ENCODE results near the gene EVA1B.

Gene EVA1B

GRCh38 chr1:36284517-36284916, 38.9 kb downstream of the EVA1B start:
- Histone ChIP-seq H3K27me3 (ENCODE audit: control insufficient read depth, insufficient read depth, low read length) (no peaks in the 10 kb centered on the region), H3K36me3 (ENCODE audit: control insufficient read depth, insufficient read depth, low read length) (peaks cover 13% of the 10 kb centered on the region), H3K4me3 (ENCODE audit: low read length) (no peak overlapping the region), H3K9me3 (ENCODE audit: control insufficient read depth, low read length) (no peaks in the 10 kb centered on the region), H3K4me1 (ENCODE audit: control insufficient read depth, insufficient read depth, low read length) (peaks cover 4% of the 10 kb centered on the region), H3K9ac (ENCODE audit: low read length) (no peak overlapping the region)

- H3K4me3 ChIP-seq (ENCODE audit: low read length), result no peak overlapping the region
- H3K4me1 ChIP-seq (ENCODE audit: control insufficient read depth, insufficient read depth, low read length), result peaks cover 4% of the 10 kb centered on the region
- no peak overlapping the region for H3K9ac ChIP-seq (ENCODE audit: low read length)
These were observed 39.4 kb downstream of the EVA1B start for GRCh38 chr1:36284061-36284460.

GRCh38 chr1:36279789-36280296, 43.6 kb downstream of the EVA1B start:
- no peaks in the 10 kb centered on the region for H3K27me3 ChIP-seq (ENCODE audit: control insufficient read depth, insufficient read depth, low read length)
- no peaks in the 10 kb centered on the region for H3K36me3 ChIP-seq (ENCODE audit: control insufficient read depth, insufficient read depth, low read length)
- no peaks in the 10 kb centered on the region for H3K9me3 ChIP-seq (ENCODE audit: control insufficient read depth, low read length)
- H3K4me1 ChIP-seq (ENCODE audit: control insufficient read depth, insufficient read depth, low read length), result no peaks in the 10 kb centered on the region
- H3K9ac ChIP-seq (ENCODE audit: low read length), result no peak overlapping the region
- H3K4me3 ChIP-seq (ENCODE audit: low read length), result no peak overlapping the region

More at GRCh38 chr1:36284061-36284460, 39.4 kb downstream of the EVA1B start:
- no peaks in the 10 kb centered on the region for H3K27me3 ChIP-seq (ENCODE audit: control insufficient read depth, insufficient read depth, low read length)
- H3K9me3 ChIP-seq (ENCODE audit: control insufficient read depth, low read length), result no peaks in the 10 kb centered on the region
- H3K36me3 ChIP-seq (ENCODE audit: control insufficient read depth, insufficient read depth, low read length), result peaks cover 8% of the 10 kb centered on the region

- no peak overlapping the region for H3K9ac ChIP-seq (ENCODE audit: low read length)
- H3K27me3 ChIP-seq (ENCODE audit: control insufficient read depth, insufficient read depth, low read length), result no peaks in the 10 kb centered on the region
- H3K4me3 ChIP-seq (ENCODE audit: low read length), result no peak overlapping the region
- no peaks in the 10 kb centered on the region for H3K4me1 ChIP-seq (ENCODE audit: control insufficient read depth, insufficient read depth, low read length)
- H3K9me3 ChIP-seq (ENCODE audit: control insufficient read depth, low read length), result no peaks in the 10 kb centered on the region
- H3K36me3 ChIP-seq (ENCODE audit: control insufficient read depth, insufficient read depth, low read length), result no peaks in the 10 kb centered on the region
These were observed 44.2 kb downstream of the EVA1B start for GRCh38 chr1:36279110-36279788.

GRCh38 chr1:36276688-36277087, 46.8 kb downstream of the EVA1B start:
- Histone ChIP-seq H3K4me3 (ENCODE audit: low read length) (no peak overlapping the region), H3K27me3 (ENCODE audit: control insufficient read depth, insufficient read depth, low read length) (no peaks in the 10 kb centered on the region), H3K36me3 (ENCODE audit: control insufficient read depth, insufficient read depth, low read length) (no peaks in the 10 kb centered on the region), H3K9me3 (ENCODE audit: control insufficient read depth, low read length) (no peaks in the 10 kb centered on the region), H3K4me1 (ENCODE audit: control insufficient read depth, insufficient read depth, low read length) (no peaks in the 10 kb centered on the region), H3K9ac (ENCODE audit: low read length) (no peak overlapping the region)

- Histone ChIP-seq H3K4me3 (ENCODE audit: low read length) (no peak overlapping the region), H3K36me3 (ENCODE audit: control insufficient read depth, insufficient read depth, low read length) (no peaks in the 10 kb centered on the region), H3K4me1 (ENCODE audit: control insufficient read depth, insufficient read depth, low read length) (peaks cover 11% of the 10 kb centered on the region), H3K27me3 (ENCODE audit: control insufficient read depth, insufficient read depth, low read length) (no peaks in the 10 kb centered on the region), H3K9me3 (ENCODE audit: control insufficient read depth, low read length) (no peaks in the 10 kb centered on the region), H3K9ac (ENCODE audit: low read length) (no peak overlapping the region)
These were observed 49.2 kb downstream of the EVA1B start for GRCh38 chr1:36274201-36274600.

- Histone ChIP-seq H3K9ac (ENCODE audit: low read length) (no peak overlapping the region), H3K4me3 (ENCODE audit: low read length) (no peak overlapping the region), H3K9me3 (ENCODE audit: control insufficient read depth, low read length) (no peaks in the 10 kb centered on the region), H3K4me1 (ENCODE audit: control insufficient read depth, insufficient read depth, low read length) (peaks cover 22% of the 10 kb centered on the region), H3K36me3 (ENCODE audit: control insufficient read depth, insufficient read depth, low read length) (no peaks in the 10 kb centered on the region), H3K27me3 (ENCODE audit: control insufficient read depth, insufficient read depth, low read length) (no peaks in the 10 kb centered on the region)
These were observed 50.4 kb downstream of the EVA1B start for GRCh38 chr1:36273024-36273423.
